H1 (cell line): ENCODE data around the gene RGS6. TPM values are rescaled to one million over a fixed set of nuclear protein-coding genes. Genes with fewer than 3 reads are reported as not detected.

Experiments used
- CTCF ChIA-PET: fragments of 300-600 bp; sonication (Branson Sonifier 250); formaldehyde crosslinking; loops from one replicate; lab custom pipeline; 2021; ENCODE audit not compliant: partially characterized antibody; lab: Charles Lee
- POLR2A ChIA-PET: fragments of 300-600 bp; sonication (Branson Sonifier 250); formaldehyde crosslinking; loops from one replicate; lab custom pipeline; 2021; ENCODE audit warnings: inconsistent platforms; ENCODE audit not compliant: partially characterized antibody; lab: Charles Lee
- DNase-seq, 2 experiments: peaks; one replicate each; pipeline versions ENCODE4 v3.0.0 to v3.0.0-alpha.2; 2010 to 2022; ENCODE audit warnings: low spot score in 2 of 2, low read depth in 1 of 2, mixed read lengths in 1 of 2
- FAIRE-seq: peaks from 2 replicates; lab custom pipeline; 2011; peaks lifted over from hg19 to GRCh38; lab: Jason Lieb, UNC
- H2AFZ ChIP-seq: 2 replicates; pipeline ENCODE4 v1.8.1; 2012; ENCODE audit warnings: low read length, inconsistent platforms
- H2AK5ac ChIP-seq: 2 replicates; pipeline ENCODE4 v1.6.1; 2013; ENCODE audit warnings: low read depth, low read length
- H2BK120ac ChIP-seq: replicated peaks from 2 replicates; pipeline ENCODE3; 2013; ENCODE audit warnings: low read depth, low read length, inconsistent platforms
- H2BK12ac ChIP-seq: 2 replicates; pipeline ENCODE4 v1.6.1; 2013; ENCODE audit warnings: low read depth, low read length
- H2BK15ac ChIP-seq: 2 replicates; pipeline ENCODE4 v1.6.1; 2013; ENCODE audit warnings: low read length
- H2BK20ac ChIP-seq: 2 replicates; pipeline ENCODE4 v1.6.1; 2013; ENCODE audit warnings: low read length
- H2BK5ac ChIP-seq: 2 replicates; pipeline ENCODE4 v1.6.1; 2013; ENCODE audit warnings: low read depth, low read length
- H3K14ac ChIP-seq: 2 replicates; pipeline ENCODE4 v1.6.1; 2013; ENCODE audit warnings: inconsistent platforms; ENCODE audit not compliant: insufficient read length
- H3K18ac ChIP-seq: 2 replicates; pipeline ENCODE4 v1.6.1; 2013; ENCODE audit warnings: low read length; ENCODE audit errors: extremely low read depth
- H3K23ac ChIP-seq: 2 replicates; pipeline ENCODE4 v1.6.1; 2013; ENCODE audit warnings: inconsistent platforms; ENCODE audit not compliant: insufficient read length
- H3K23me2 ChIP-seq: 2 replicates; pipeline ENCODE4 v1.6.1; 2013; ENCODE audit warnings: low read depth, low read length
- H3K27ac ChIP-seq: 2 replicates; pipeline ENCODE4 v1.6.1; 2011; ENCODE audit warnings: low read depth, low read length, inconsistent platforms
- H3K27me3 ChIP-seq, 4 experiments: replicated peaks in 1 of 4; 1 replicate in 1 of 4; 2 replicates in 3 of 4; pipeline versions ENCODE4 v1.6.1 to v1.8.1; 2011 to 2013; ENCODE audit warnings: low read length in 3 of 4, mild to moderate bottlenecking in 3 of 4, inconsistent platforms in 2 of 4, mixed read lengths in 2 of 4, moderate library complexity in 1 of 4; ENCODE audit not compliant: control insufficient read depth in 3 of 4, insufficient read depth in 3 of 4; ENCODE audit errors: extremely low read depth in 1 of 4
- H3K36me3 ChIP-seq, 4 experiments: 2 replicates each; pipeline versions ENCODE4 v1.6.1 to v1.8.1; 2011 to 2013; ENCODE audit warnings: mild to moderate bottlenecking in 4 of 4, low read length in 3 of 4, moderate library complexity in 2 of 4, control low read depth in 1 of 4, inconsistent platforms in 1 of 4; ENCODE audit not compliant: insufficient read depth in 4 of 4, control insufficient read depth in 2 of 4
- H3K4ac ChIP-seq: replicated peaks from 2 replicates; pipeline ENCODE3; 2013; ENCODE audit warnings: low read length, low read depth, mixed read lengths, inconsistent platforms; ENCODE audit not compliant: insufficient read length
- H3K4me1 ChIP-seq, 4 experiments: replicated peaks in 1 of 4; 1 replicate in 1 of 4; 2 replicates in 3 of 4; pipeline versions ENCODE4 v1.6.1 to v1.8.1; 2011 to 2013; ENCODE audit warnings: low read length in 3 of 4, inconsistent platforms in 2 of 4, mixed read lengths in 1 of 4; ENCODE audit not compliant: insufficient read depth in 4 of 4, control insufficient read depth in 3 of 4
- H3K4me2 ChIP-seq, 2 experiments: 2 replicates each; pipeline versions ENCODE4 v1.6.1 to v1.8.1; 2011 to 2013; ENCODE audit warnings: low read depth in 2 of 2, low read length in 2 of 2, control low read depth in 1 of 2, inconsistent platforms in 1 of 2, mild to moderate bottlenecking in 1 of 2; ENCODE audit not compliant: insufficient read depth in 1 of 2
- H3K4me3 ChIP-seq, 4 experiments: fragments of 200-600, 300-600 bp in 1 of 4; sonication (generic), shearing (Covaris generic), sonication (Bioruptor Twin) in 1 of 4; 2 replicates each; pipeline versions ENCODE4 v1.5.1 to v1.8.1; 2011 to 2016; ENCODE audit warnings: low read length in 4 of 4, low read depth in 3 of 4, control low read depth in 2 of 4, inconsistent platforms in 2 of 4, mild to moderate bottlenecking in 2 of 4, mixed read lengths in 1 of 4, moderate library complexity in 1 of 4; ENCODE audit not compliant: insufficient read depth in 2 of 4; ENCODE audit errors: extremely low read depth in 1 of 4
- H3K56ac ChIP-seq: replicated peaks from 2 replicates; pipeline ENCODE3; 2013; ENCODE audit warnings: low read depth, mild to moderate bottlenecking, mixed read lengths, low read length, inconsistent platforms; ENCODE audit not compliant: insufficient read length
- H3K79me1 ChIP-seq: 2 replicates; pipeline ENCODE4 v1.6.1; 2013; ENCODE audit warnings: low read depth, low read length, control low read depth
- H3K79me2 ChIP-seq, 2 experiments: 2 replicates each; pipeline versions ENCODE4 v1.6.1 to v1.8.1; 2012 to 2013; ENCODE audit warnings: low read length in 2 of 2, mild to moderate bottlenecking in 2 of 2, inconsistent platforms in 1 of 2; ENCODE audit not compliant: insufficient read depth in 2 of 2, control insufficient read depth in 1 of 2
- H3K9ac ChIP-seq, 4 experiments: replicated peaks in 1 of 4; 1 replicate in 1 of 4; 2 replicates in 3 of 4; pipeline versions ENCODE4 v1.6.1 to v1.8.1; 2011 to 2013; ENCODE audit warnings: low read depth in 3 of 4, low read length in 3 of 4, control low read depth in 2 of 4, mild to moderate bottlenecking in 2 of 4, moderate library complexity in 2 of 4, inconsistent platforms in 1 of 4; ENCODE audit errors: extremely low read depth in 1 of 4
- H3K9me3 ChIP-seq, 2 experiments: 2 replicates each; pipeline versions ENCODE4 v1.6.1 to v1.8.1; 2012 to 2013; ENCODE audit warnings: mild to moderate bottlenecking in 2 of 2, moderate library complexity in 2 of 2, control low read depth in 1 of 2, inconsistent platforms in 1 of 2, low read depth in 1 of 2, low read length in 1 of 2, mixed read lengths in 1 of 2; ENCODE audit not compliant: insufficient read depth in 2 of 2
- H4K20me1 ChIP-seq, 2 experiments: replicated peaks in 1 of 2; 2 replicates each; pipeline versions ENCODE3 to v1.8.1; 2011 to 2013; ENCODE audit warnings: inconsistent platforms in 2 of 2, low read length in 2 of 2, mild to moderate bottlenecking in 1 of 2; ENCODE audit not compliant: insufficient read depth in 2 of 2, control insufficient read depth in 1 of 2
- H4K5ac ChIP-seq: 2 replicates; pipeline ENCODE4 v1.6.1; 2013; ENCODE audit warnings: low read length, low read depth, mixed read lengths, inconsistent platforms; ENCODE audit not compliant: insufficient read length
- H4K8ac ChIP-seq: 2 replicates; pipeline ENCODE4 v1.8.0; 2013; ENCODE audit warnings: mild to moderate bottlenecking, moderate library complexity, low read length, inconsistent platforms; ENCODE audit not compliant: insufficient read depth; ENCODE audit errors: extremely low read depth
- H4K91ac ChIP-seq: replicated peaks from 2 replicates; pipeline ENCODE3; 2013; ENCODE audit warnings: low read length, mixed read lengths, inconsistent platforms; ENCODE audit not compliant: insufficient read length
- ATF3 ChIP-seq: IDR thresholded peaks from 2 replicates; pipeline ENCODE4 v1.6.1; 2011; ENCODE audit warnings: low read depth, mild to moderate bottlenecking, low read length; ENCODE audit not compliant: insufficient read depth
- CHD1 ChIP-seq: IDR thresholded peaks from 2 replicates; pipeline ENCODE4 v1.6.1; 2012; ENCODE audit warnings: low read depth, low read length, improper control_type of control experiment
- FOSL1 ChIP-seq: IDR thresholded peaks from 2 replicates; pipeline ENCODE4 v1.6.1; 2011; ENCODE audit warnings: mild to moderate bottlenecking, low read depth, low read length, moderate library complexity; ENCODE audit not compliant: insufficient read depth
- NANOG ChIP-seq: IDR thresholded peaks from 2 replicates; pipeline ENCODE4 v1.6.1; 2011; ENCODE audit warnings: low read length, low read depth, mild to moderate bottlenecking, inconsistent platforms; ENCODE audit not compliant: insufficient read depth, poor library complexity, severe bottlenecking
- RAD21 ChIP-seq, 2 experiments: IDR thresholded peaks in 1 of 2; conservative IDR thresholded peaks in 1 of 2; 2 replicates each; pipeline ENCODE4 v1.6.1; 2011; ENCODE audit warnings: low read depth in 2 of 2, low read length in 2 of 2, improper control_type of control experiment in 1 of 2, inconsistent platforms in 1 of 2, mild to moderate bottlenecking in 1 of 2, moderate library complexity in 1 of 2
- RXRA ChIP-seq: IDR thresholded peaks from 2 replicates; pipeline ENCODE4 v1.6.1; 2011; ENCODE audit warnings: low read depth, mild to moderate bottlenecking, low read length, moderate library complexity; ENCODE audit not compliant: insufficient read depth
- SIX5 ChIP-seq: IDR thresholded peaks from 2 replicates; pipeline ENCODE4 v1.6.1; 2011; ENCODE audit warnings: mild to moderate bottlenecking, low read depth, low read length
- SUZ12 ChIP-seq: fragments of 200-600 bp; sonication (generic); IDR thresholded peaks from 2 replicates; pipeline ENCODE4 v1.6.1; 2012; ENCODE audit warnings: mild to moderate bottlenecking, inconsistent platforms, low read length, moderate library complexity, mixed read lengths
- TEAD4 ChIP-seq: IDR thresholded peaks from 2 replicates; pipeline ENCODE4 v1.6.1; 2012; ENCODE audit warnings: low read depth, low read length, inconsistent platforms, mixed read lengths
- WGBS, 2 experiments: shearing (Covaris generic) in 1 of 2; methylation state at CpG; one replicate each; pipeline versions ENCODE4 v1.1.6 to v1.1.7; 2013 to 2015; ENCODE audit warnings: low lambda C conversion rate in 2 of 2, mixed read lengths in 2 of 2, inconsistent platforms in 1 of 2, low coverage in 1 of 2, missing lambda C conversion rate in 1 of 2; ENCODE audit not compliant: insufficient replicate concordance in 2 of 2, insufficient coverage in 1 of 2, insufficient read length in 1 of 2; ENCODE audit errors: extremely low coverage in 1 of 2, missing lambda C conversion rate in 1 of 2; 5-methylcytosine and 5-hydroxymethylcytosine counted together
- polyA plus RNA-seq, 7 experiments: library from polyadenylated mRNA; depleted of rRNA in 3 of 7; stranded (reverse) in 5 of 7; unstranded in 2 of 7; fragments of >200 nt in 5 of 7; fragments of 200-250 nt in 2 of 7; gene quantifications; 1 replicate in 5 of 7; 2 replicates in 1 of 7; 4 replicates in 1 of 7; pipeline versions ENCODE4 v1.2.1 to v1.2.3, GENCODE V29; 2011 to 2013; ENCODE audit warnings: missing spikeins in 2 of 7, mixed read lengths in 2 of 7
- total RNA-seq: library from RNA; stranded (reverse); fragmentation: NEBNext Ultra II Directional; extraction: Animal tissue kit (Norgen Biotek cat#: 25700); gene quantifications from 2 replicates; pipeline ENCODE4 v1.2.1, GENCODE V29; 2021

The RGS6 gene
- total and polyA plus RNA-seq, 2 of the 8 experiments (the other 6 are each of a cell fraction or from before 2014, with no cell fraction given) = 0.26 to 1.1 TPM

- Histone ChIP-seq H2BK15ac (peak overlapping the region; percentile 61; the same call in 1 of the 2 replicates), H2BK120ac (no peak overlapping the region), H3K4me2 (no peak overlapping the region), H3K23ac (no peak overlapping the region), H3K23me2 (no peaks in the 10 kb centered on the region; the same call in 1 of the 2 replicates), H3K36me3 (no peaks in the 10 kb centered on the region), H4K91ac (peak overlapping the region; percentile 36), H3K4ac (no peak overlapping the region), H3K4me1 (peaks cover 3 to 10% (median 8%) of the 10 kb centered on the region in 4 experiments), H3K14ac (no peak overlapping the region), H3K4me3 (no peak overlapping the region), H2AK5ac (peak overlapping the region; percentile 10; the same call in 1 of the 2 replicates), H3K27me3 (no peaks in the 10 kb centered on the region; a peak in 1 of 7 replicates), H4K8ac (no peak overlapping the region), H3K56ac (no peak overlapping the region), H3K79me2 (no peaks in the 10 kb centered on the region), H3K9ac (no peak overlapping the region), H3K18ac (0 out of 2 replicates have a peak overlapping the region, but pooled peaks have one; percentile 78), H2AFZ (peak overlapping the region; percentile 83), H4K5ac (no peak overlapping the region), H2BK12ac (peak overlapping the region; percentile 53; the same call in 1 of the 2 replicates), H2BK20ac (peak overlapping the region; percentile 25; the same call in 1 of the 2 replicates), H3K9me3 (no peaks in the 10 kb centered on the region), H4K20me1 (no peaks in the 10 kb centered on the region), H2BK5ac (0 out of 2 replicates have a peak overlapping the region, but pooled peaks have one; percentile 75), H3K27ac (no peak overlapping the region), H3K79me1 (no peaks in the 10 kb centered on the region)
- FAIRE-seq (no peak), DNase-seq (no peak)
- 91% methylated on average over 13 of the region's 13 CpGs; no CpG with 5 or more reads in 1 of the 2 experiments for WGBS, 2 experiments
- ChIA-PET CTCF (interaction anchor here (1.0 to 7.9 kb wide), 7 partner anchors 9 to 403 kb away, joined by 3 to 66 read pairs (median 6); no protein-coding TSS in a partner anchor), POLR2A (interaction anchor here (1.4 kb wide), 1 partner anchor 9 kb away, joined by 3 read pairs; no protein-coding TSS in a partner anchor)
- TF ChIP-seq CHD1 = no peak
- no peak for TF ChIP-seq TEAD4
- no peak for TF ChIP-seq FOSL1
- TF ChIP-seq RAD21 (IDR thresholded peaks at IDR 0.05 in 1 of 2, conservative IDR thresholded peaks at IDR 0.05 in 1 of 2; ENCODE audit: low read depth in 2 of 2, low read length in 2 of 2) = no peak
- TF ChIP-seq RXRA = no peak
- TF ChIP-seq SUZ12 = no peak
- no peak for TF ChIP-seq SIX5
- no peak for TF ChIP-seq ATF3
- TF ChIP-seq NANOG = no peak
Measured at GRCh38 chr14:72545411-72546311, 613.4 kb downstream of the RGS6 start.
